ENCODE data around the gene GSTA5. TPM values are rescaled to one million over a fixed set of nuclear protein-coding genes. Genes with fewer than 3 reads are reported as not detected.
"Not testable (repeated sequence)": the region's sequence is repeated elsewhere in the genome, so short reads cannot be mapped to it uniquely, and the experiment has no call there.

The GSTA5 gene
- total RNA-seq, 4 donors from 2014 or later: not detected

GRCh38 chr6:52826513-52826912, 14.1 kb downstream of the GSTA5 start:
- no peaks in the 10 kb centered on the region for H3K36me3 ChIP-seq
- H3K9me3 ChIP-seq: no peaks in the 10 kb centered on the region
- 20 to 24% methylated on average over 1 of the region's 1 CpG for WGBS, 2 donors (ENCODE audit: low coverage in 1 of 2)
- DNase-seq: no peak
- H3K27ac ChIP-seq: no peak overlapping the region
- intact Hi-C loops (cut with DNase I; ENCODE audit: low total_unique reads): loop anchor here (2.0 kb wide), 1 partner anchor 40 kb away; no protein-coding TSS in a partner anchor
- in situ Hi-C loops (cut with MboI; ENCODE audit: low pct_ligation_motif_present in 1 of 4, low pct_unique_long_range_greater_than_20kb in 1 of 4, low sequenced_read_pairs in 3 of 4): loop anchor here in 2 of 4 donors (5.0 kb wide), 1 partner anchor 39 kb away; no protein-coding TSS in a partner anchor
- H3K4me3 ChIP-seq: no peak overlapping the region
- H3K4me1 ChIP-seq: no peaks in the 10 kb centered on the region
- TF ChIP-seq POLR2AphosphoS5 (IDR thresholded peaks at IDR 0.05): no peak
- no peak for TF ChIP-seq CTCF (IDR thresholded peaks at IDR 0.05)
- TF ChIP-seq EP300 (IDR thresholded peaks at IDR 0.05; ENCODE audit: low read depth): no peak
- no peak for TF ChIP-seq POLR2A (IDR thresholded peaks at IDR 0.05)
- H3K27me3 ChIP-seq: no peaks in the 10 kb centered on the region

- H3K36me3 ChIP-seq, H3K27me3 ChIP-seq, DNase-seq, H3K27ac ChIP-seq, H3K4me1 ChIP-seq, H3K9me3 ChIP-seq, H3K4me3 ChIP-seq: not testable (repeated sequence)
- intact Hi-C loops (cut with DNase I; ENCODE audit: low total_unique reads) (loop anchor here (2.0 kb wide), 1 partner anchor 39 kb away; no protein-coding TSS in a partner anchor), in situ Hi-C loops (cut with MboI; ENCODE audit: low pct_ligation_motif_present in 1 of 4, low pct_unique_long_range_greater_than_20kb in 1 of 4, low sequenced_read_pairs in 3 of 4) (loop anchor here in 2 of 4 donors (5.0 kb wide), 1 partner anchor 39 kb away; no protein-coding TSS in a partner anchor)
- WGBS, 2 donors (ENCODE audit: low coverage in 1 of 2): 71% methylated on average over 4 of the region's 4 CpGs; no CpG with 5 or more reads in 1 of the 2 donors
Observed at GRCh38 chr6:52825900-52826459, 14.6 kb downstream of the GSTA5 start.

GRCh38 chr6:52825270-52825793, 15.3 kb downstream of the GSTA5 start:
- H3K36me3 ChIP-seq; H3K4me1 ChIP-seq; DNase-seq; H3K27me3 ChIP-seq; H3K4me3 ChIP-seq; H3K9me3 ChIP-seq; H3K27ac ChIP-seq; intact Hi-C loops (cut with DNase I; ENCODE audit: low total_unique reads): not testable (repeated sequence)
- WGBS, 2 donors (ENCODE audit: low coverage in 1 of 2): 91% methylated on average over 22 of the region's 25 CpGs; no CpG with 5 or more reads in 1 of the 2 donors
- in situ Hi-C loops (cut with MboI; ENCODE audit: low pct_ligation_motif_present in 1 of 4, low pct_unique_long_range_greater_than_20kb in 1 of 4, low sequenced_read_pairs in 3 of 4): loop anchor here in 2 of 4 donors (5.0 kb wide), 1 partner anchor 38 kb away; no protein-coding TSS in a partner anchor

- TF ChIP-seq POLR2A (IDR thresholded peaks at IDR 0.05): no peak
- no peak for TF ChIP-seq EP300 (IDR thresholded peaks at IDR 0.05; ENCODE audit: low read depth)
- no peak for TF ChIP-seq CTCF (IDR thresholded peaks at IDR 0.05)
- TF ChIP-seq POLR2AphosphoS5 (IDR thresholded peaks at IDR 0.05): no peak
- in situ Hi-C loops (cut with MboI; ENCODE audit: low pct_ligation_motif_present in 1 of 4, low pct_unique_long_range_greater_than_20kb in 1 of 4, low sequenced_read_pairs in 3 of 4) (no loop called here), intact Hi-C loops (cut with DNase I; ENCODE audit: low total_unique reads) (no loop called here)
- Histone ChIP-seq H3K27ac (no peak overlapping the region), H3K36me3 (no peaks in the 10 kb centered on the region), H3K27me3 (no peaks in the 10 kb centered on the region), H3K4me3 (no peak overlapping the region), H3K4me1 (no peaks in the 10 kb centered on the region), H3K9me3 (no peaks in the 10 kb centered on the region)
- WGBS, 2 donors (ENCODE audit: low coverage in 1 of 2): 50% methylated on average over 1 of the region's 1 CpG; no CpG with 5 or more reads in 1 of the 2 donors
- no peak for DNase-seq
Observed at GRCh38 chr6:52821842-52822241, 18.8 kb downstream of the GSTA5 start.

DNA sequence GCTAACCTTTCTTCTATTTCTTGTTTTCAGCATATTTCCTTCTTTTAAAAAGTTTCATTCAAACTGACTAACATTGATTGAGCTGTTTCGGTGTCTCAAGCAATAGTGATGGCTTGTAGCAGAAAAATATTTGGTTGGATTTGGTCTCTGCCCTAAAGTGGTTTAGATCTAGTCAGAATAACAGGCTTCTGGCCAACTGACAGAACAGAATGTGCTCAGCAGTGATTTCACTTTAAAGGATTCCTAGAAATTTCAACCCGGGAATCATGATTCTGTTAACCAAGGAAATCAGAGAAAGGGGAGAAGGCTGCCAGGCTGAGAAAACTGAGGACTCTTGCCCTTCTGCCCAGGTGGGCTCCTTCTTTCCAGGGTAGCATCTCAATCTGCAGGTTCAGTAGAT, 20.4 kb downstream of the GSTA5 start:
- DNase-seq: no peak
- in situ Hi-C loops (cut with MboI; ENCODE audit: low pct_ligation_motif_present in 1 of 4, low pct_unique_long_range_greater_than_20kb in 1 of 4, low sequenced_read_pairs in 3 of 4): no loop called here
- WGBS, 2 donors (ENCODE audit: low coverage in 1 of 2): 69 to 77% methylated on average over 2 of the region's 2 CpGs
- no peaks in the 10 kb centered on the region for H3K4me1 ChIP-seq
- no peak overlapping the region for H3K4me3 ChIP-seq
- H3K9me3 ChIP-seq: no peaks in the 10 kb centered on the region
- intact Hi-C loops (cut with DNase I; ENCODE audit: low total_unique reads): no loop called here
- no peaks in the 10 kb centered on the region for H3K27me3 ChIP-seq
- no peak overlapping the region for H3K27ac ChIP-seq
- no peak for TF ChIP-seq CTCF (IDR thresholded peaks at IDR 0.05)
- no peaks in the 10 kb centered on the region for H3K36me3 ChIP-seq

All from transverse colon (tissue), 4 donors.